GM23338 (cell line): Measurements from ENCODE around the gene CDH15. TPM values are rescaled to one million over a fixed set of nuclear protein-coding genes. Genes with fewer than 3 reads are reported as not detected.

Source experiments
- ATAC-seq: fragments of 200-7000 bp; cut with Tn5 transposase; 3 replicates; pipeline ENCODE4 v1.9.1; 2020
- DNase-seq: peaks from one replicate; pipeline ENCODE4 v3.0.0-alpha.2; 2015; ENCODE audit warnings: low spot score
- H2AFZ ChIP-seq: fragments of 200-600 bp; sonication (generic); 2 replicates; pipeline ENCODE4 v1.8.0; 2016; ENCODE audit warnings: antibody characterized with exemption, mild to moderate bottlenecking, moderate library complexity
- H3F3A ChIP-seq: fragments of 200-600 bp; sonication (generic); replicated peaks from 2 replicates; pipeline ENCODE4 v1.8.0; 2017; ENCODE audit warnings: antibody characterized with exemption, mixed run types, low read depth
- H3K27ac ChIP-seq: fragments of 200-600 bp; sonication (generic); 2 replicates; pipeline ENCODE4 v1.6.1; 2016; ENCODE audit warnings: low read depth
- H3K27me3 ChIP-seq: fragments of 200-600 bp; sonication (generic); 2 replicates; pipeline ENCODE4 v1.8.0; 2016; ENCODE audit warnings: mild to moderate bottlenecking, mixed run types, moderate library complexity; ENCODE audit not compliant: insufficient read depth
- H3K36me3 ChIP-seq: fragments of 200-600 bp; sonication (generic); 2 replicates; pipeline ENCODE4 v1.8.0; 2016; ENCODE audit warnings: mild to moderate bottlenecking; ENCODE audit not compliant: insufficient read depth
- H3K4me1 ChIP-seq: fragments of 200-600 bp; sonication (generic); 2 replicates; pipeline ENCODE4 v1.8.0; 2016; ENCODE audit warnings: mild to moderate bottlenecking, moderate library complexity; ENCODE audit not compliant: insufficient read depth
- H3K4me2 ChIP-seq: fragments of 200-600 bp; sonication (generic); 2 replicates; pipeline ENCODE4 v1.7.1; 2017; ENCODE audit warnings: mixed run types
- H3K4me3 ChIP-seq: fragments of 200-600 bp; sonication (generic); 2 replicates; pipeline ENCODE4 v1.6.1; 2016; ENCODE audit warnings: mixed run types
- H3K79me2 ChIP-seq: fragments of 200-600 bp; sonication (generic); replicated peaks from 2 replicates; pipeline ENCODE4 v1.8.0; 2017; ENCODE audit warnings: mild to moderate bottlenecking; ENCODE audit not compliant: insufficient read depth
- H3K9me2 ChIP-seq: fragments of 200-600 bp; sonication (generic); 2 replicates; pipeline ENCODE4 v1.8.0; 2017; ENCODE audit not compliant: insufficient read depth
- H4K20me1 ChIP-seq: fragments of 200-600 bp; sonication (generic); replicated peaks from 2 replicates; pipeline ENCODE4 v1.8.0; 2017; ENCODE audit warnings: mild to moderate bottlenecking; ENCODE audit not compliant: insufficient read depth
- H3K27ac Mint-ChIP-seq: 2 replicates; pipeline ENCODE4 v1.8.0; 2020; ENCODE audit warnings: inconsistent platforms, mild to moderate bottlenecking, moderate library complexity, mixed read lengths
- H3K27me3 Mint-ChIP-seq: 3 replicates; pipeline ENCODE4 v1.8.0; 2022; ENCODE audit warnings: low read depth, mild to moderate bottlenecking, moderate library complexity, mixed read lengths, inconsistent platforms; ENCODE audit not compliant: insufficient read depth, poor library complexity
- H3K36me3 Mint-ChIP-seq: 3 replicates; pipeline ENCODE4 v1.8.0; 2021; ENCODE audit warnings: low read depth, mild to moderate bottlenecking, inconsistent platforms, moderate library complexity, mixed read lengths
- H3K4me1 Mint-ChIP-seq: 3 replicates; pipeline ENCODE4 v1.8.0; 2020; ENCODE audit warnings: mild to moderate bottlenecking, inconsistent platforms, mixed read lengths
- H3K4me3 Mint-ChIP-seq: 3 replicates; pipeline ENCODE4 v1.8.0; 2021; ENCODE audit warnings: moderate library complexity, mild to moderate bottlenecking, inconsistent platforms, mixed read lengths
- H3K9me3 Mint-ChIP-seq: 3 replicates; pipeline ENCODE4 v1.8.0; 2020; ENCODE audit warnings: moderate library complexity, mild to moderate bottlenecking, inconsistent platforms, mixed read lengths
- CREB1 ChIP-seq: fragments of 250-450 bp; sonication (Bioruptor Pico); IDR thresholded peaks from 2 replicates; pipeline ENCODE4 v1.5.0; 2020; ENCODE audit warnings: low read depth, mild to moderate bottlenecking, moderate library complexity
- NANOG ChIP-seq: IDR thresholded peaks from 2 replicates; pipeline ENCODE4 v1.6.1; 2016; ENCODE audit warnings: antibody characterized with exemption, borderline replicate concordance
- POLR2AphosphoS5 ChIP-seq: IDR thresholded peaks from 2 replicates; pipeline ENCODE4 v1.6.1; 2016; ENCODE audit warnings: antibody characterized with exemption, low read depth
- STAT1 ChIP-seq: IDR thresholded peaks from one replicate; pipeline ENCODE4 v1.6.1; 2016; ENCODE audit warnings: antibody characterized with exemption; ENCODE audit not compliant: unreplicated experiment
- ZNF114 ChIP-seq: fragments of 250-450 bp; sonication (Bioruptor Pico); IDR thresholded peaks from 2 replicates; pipeline ENCODE4 v1.5.0; 2020; ENCODE audit warnings: mild to moderate bottlenecking, moderate library complexity
- ZNF331 ChIP-seq: fragments of 250-450 bp; sonication (Bioruptor Pico); IDR thresholded peaks from 2 replicates; pipeline ENCODE4 v1.5.0; 2020; ENCODE audit warnings: low read depth, mild to moderate bottlenecking, moderate library complexity
- polyA plus RNA-seq: library from polyadenylated mRNA; unstranded; fragments of >200 nt; fragmentation: Nextera tagmentation; extraction: Ambion mirVana; gene quantifications from 2 replicates; pipeline ENCODE4 v1.2.1, GENCODE V29; 2016
- total RNA-seq: library from RNA; depleted of rRNA; stranded (reverse); fragments of >200 nt; shearing (Covaris generic); gene quantifications from 2 replicates; pipeline ENCODE4 v1.2.3, GENCODE V29; 2014
- TF ChIP-seq, protein P1 (sequence below): IDR thresholded peaks from 2 replicates; pipeline ENCODE4 v1.6.1; 2016; ENCODE audit warnings: antibody characterized with exemption
- TF ChIP-seq, protein P2 (sequence below): IDR thresholded peaks from one replicate; pipeline ENCODE4 v1.6.1; 2018; ENCODE audit warnings: antibody characterized with exemption; ENCODE audit not compliant: unreplicated experiment
- TF ChIP-seq, protein P3 (sequence below), 2 experiments: fragments of 200-600 bp in 1 of 2; sonication (generic) in 1 of 2; conservative IDR thresholded peaks; 2 replicates each; pipeline versions ENCODE4 v1.5.1 to v1.6.1; 2016 to 2017; ENCODE audit warnings: antibody characterized with exemption in 2 of 2, low read depth in 2 of 2, mild to moderate bottlenecking in 2 of 2, moderate library complexity in 1 of 2

Gene CDH15
- total and polyA plus RNA-seq, 2 experiments from 2014 or later, result 0.61 to 1.0 TPM

DNA sequence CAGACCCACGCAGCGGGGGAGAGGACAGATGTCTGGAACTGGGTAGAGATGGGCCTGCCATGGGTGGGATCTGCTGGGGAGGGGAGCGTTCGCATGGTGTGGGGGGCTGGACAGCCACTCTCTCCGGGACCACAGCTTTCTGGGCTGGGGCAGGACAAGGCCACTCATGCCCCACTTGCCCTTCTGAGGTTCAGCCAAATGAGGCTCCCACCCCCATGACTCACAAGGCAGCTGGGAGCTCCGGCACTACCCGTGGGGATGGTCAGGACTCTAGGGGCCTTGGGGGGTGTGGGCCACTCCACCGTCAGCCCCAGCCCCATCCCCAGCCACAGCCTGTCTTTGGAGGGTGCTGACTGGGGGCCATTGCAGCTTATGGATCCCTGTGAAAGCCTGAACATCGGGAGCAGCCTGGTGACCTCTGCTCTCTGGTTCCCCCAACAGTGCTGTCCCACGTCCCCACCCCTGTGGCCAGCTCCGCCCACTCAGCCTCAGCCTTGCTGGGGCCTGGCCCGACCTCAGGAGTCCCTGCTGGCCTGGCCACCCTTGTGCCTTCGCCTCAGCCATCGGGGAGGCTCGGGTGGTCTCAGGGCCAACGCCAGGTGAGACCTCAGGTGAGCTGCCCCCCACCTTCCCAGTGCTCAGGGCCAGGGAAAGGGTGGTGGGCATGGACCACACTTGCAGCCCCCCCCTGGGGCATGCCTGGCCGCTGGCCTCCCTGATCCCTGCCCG lies 4.7 kb upstream of the CDH15 start (continued):
- TF ChIP-seq ZNF114 (CRISPR knock-in tag) (no peak), NANOG (no peak)
- TF ChIP-seq, protein P1, sequence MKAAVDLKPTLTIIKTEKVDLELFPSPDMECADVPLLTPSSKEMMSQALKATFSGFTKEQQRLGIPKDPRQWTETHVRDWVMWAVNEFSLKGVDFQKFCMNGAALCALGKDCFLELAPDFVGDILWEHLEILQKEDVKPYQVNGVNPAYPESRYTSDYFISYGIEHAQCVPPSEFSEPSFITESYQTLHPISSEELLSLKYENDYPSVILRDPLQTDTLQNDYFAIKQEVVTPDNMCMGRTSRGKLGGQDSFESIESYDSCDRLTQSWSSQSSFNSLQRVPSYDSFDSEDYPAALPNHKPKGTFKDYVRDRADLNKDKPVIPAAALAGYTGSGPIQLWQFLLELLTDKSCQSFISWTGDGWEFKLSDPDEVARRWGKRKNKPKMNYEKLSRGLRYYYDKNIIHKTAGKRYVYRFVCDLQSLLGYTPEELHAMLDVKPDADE, result no peak

DNA sequence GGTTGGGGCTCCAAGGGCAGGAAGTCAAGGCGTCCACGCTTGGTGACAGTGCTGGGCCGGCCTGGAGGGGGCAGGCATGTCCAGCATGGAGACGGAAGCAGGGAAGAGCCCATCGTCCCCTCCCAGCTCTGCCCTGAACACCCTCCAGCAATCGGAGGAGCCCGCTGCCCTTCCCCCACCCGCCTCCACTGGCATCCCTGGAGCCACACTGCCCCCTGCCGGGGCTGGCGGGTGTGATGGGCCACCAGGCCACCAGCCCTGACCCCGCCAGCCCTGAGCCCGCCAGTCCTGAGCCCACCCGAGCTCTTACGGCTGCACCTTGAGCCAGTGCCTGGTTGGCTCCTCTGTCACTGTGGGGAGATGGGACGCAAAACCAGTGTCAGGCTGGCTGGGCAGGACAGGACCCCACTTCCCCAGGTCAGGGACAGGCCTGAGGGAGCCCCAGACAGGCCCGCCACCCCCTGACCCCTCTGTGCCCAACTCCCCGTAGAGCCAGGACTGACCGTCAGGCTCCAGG lies 4.1 kb upstream of the CDH15 start:
- H3K4me3 Mint-ChIP-seq, result no peak overlapping the region
- peaks cover 6% of the 10 kb centered on the region for H3K27me3 Mint-ChIP-seq
- no peak overlapping the region for H3K27ac ChIP-seq
- H3K4me1 Mint-ChIP-seq, result peaks cover 9% of the 10 kb centered on the region
- H3K36me3 ChIP-seq, result no peaks in the 10 kb centered on the region
- no peaks in the 10 kb centered on the region for H3K9me2 ChIP-seq
- H3K4me1 ChIP-seq, result 0 out of 2 replicates have a peak, but pooled peaks cover 3% of the 10 kb centered on the region
- peak; percentile 54 for ATAC-seq
- no peaks in the 10 kb centered on the region for H3K9me3 Mint-ChIP-seq
- H3K27me3 ChIP-seq, result no peaks in the 10 kb centered on the region
- no peaks in the 10 kb centered on the region for H3F3A ChIP-seq
- H3K79me2 ChIP-seq, result no peaks in the 10 kb centered on the region
- no peaks in the 10 kb centered on the region for H4K20me1 ChIP-seq
- TF ChIP-seq, protein P2, sequence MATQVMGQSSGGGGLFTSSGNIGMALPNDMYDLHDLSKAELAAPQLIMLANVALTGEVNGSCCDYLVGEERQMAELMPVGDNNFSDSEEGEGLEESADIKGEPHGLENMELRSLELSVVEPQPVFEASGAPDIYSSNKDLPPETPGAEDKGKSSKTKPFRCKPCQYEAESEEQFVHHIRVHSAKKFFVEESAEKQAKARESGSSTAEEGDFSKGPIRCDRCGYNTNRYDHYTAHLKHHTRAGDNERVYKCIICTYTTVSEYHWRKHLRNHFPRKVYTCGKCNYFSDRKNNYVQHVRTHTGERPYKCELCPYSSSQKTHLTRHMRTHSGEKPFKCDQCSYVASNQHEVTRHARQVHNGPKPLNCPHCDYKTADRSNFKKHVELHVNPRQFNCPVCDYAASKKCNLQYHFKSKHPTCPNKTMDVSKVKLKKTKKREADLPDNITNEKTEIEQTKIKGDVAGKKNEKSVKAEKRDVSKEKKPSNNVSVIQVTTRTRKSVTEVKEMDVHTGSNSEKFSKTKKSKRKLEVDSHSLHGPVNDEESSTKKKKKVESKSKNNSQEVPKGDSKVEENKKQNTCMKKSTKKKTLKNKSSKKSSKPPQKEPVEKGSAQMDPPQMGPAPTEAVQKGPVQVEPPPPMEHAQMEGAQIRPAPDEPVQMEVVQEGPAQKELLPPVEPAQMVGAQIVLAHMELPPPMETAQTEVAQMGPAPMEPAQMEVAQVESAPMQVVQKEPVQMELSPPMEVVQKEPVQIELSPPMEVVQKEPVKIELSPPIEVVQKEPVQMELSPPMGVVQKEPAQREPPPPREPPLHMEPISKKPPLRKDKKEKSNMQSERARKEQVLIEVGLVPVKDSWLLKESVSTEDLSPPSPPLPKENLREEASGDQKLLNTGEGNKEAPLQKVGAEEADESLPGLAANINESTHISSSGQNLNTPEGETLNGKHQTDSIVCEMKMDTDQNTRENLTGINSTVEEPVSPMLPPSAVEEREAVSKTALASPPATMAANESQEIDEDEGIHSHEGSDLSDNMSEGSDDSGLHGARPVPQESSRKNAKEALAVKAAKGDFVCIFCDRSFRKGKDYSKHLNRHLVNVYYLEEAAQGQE, result no peak
- no peak for TF ChIP-seq STAT1
- TF ChIP-seq, protein P3, sequence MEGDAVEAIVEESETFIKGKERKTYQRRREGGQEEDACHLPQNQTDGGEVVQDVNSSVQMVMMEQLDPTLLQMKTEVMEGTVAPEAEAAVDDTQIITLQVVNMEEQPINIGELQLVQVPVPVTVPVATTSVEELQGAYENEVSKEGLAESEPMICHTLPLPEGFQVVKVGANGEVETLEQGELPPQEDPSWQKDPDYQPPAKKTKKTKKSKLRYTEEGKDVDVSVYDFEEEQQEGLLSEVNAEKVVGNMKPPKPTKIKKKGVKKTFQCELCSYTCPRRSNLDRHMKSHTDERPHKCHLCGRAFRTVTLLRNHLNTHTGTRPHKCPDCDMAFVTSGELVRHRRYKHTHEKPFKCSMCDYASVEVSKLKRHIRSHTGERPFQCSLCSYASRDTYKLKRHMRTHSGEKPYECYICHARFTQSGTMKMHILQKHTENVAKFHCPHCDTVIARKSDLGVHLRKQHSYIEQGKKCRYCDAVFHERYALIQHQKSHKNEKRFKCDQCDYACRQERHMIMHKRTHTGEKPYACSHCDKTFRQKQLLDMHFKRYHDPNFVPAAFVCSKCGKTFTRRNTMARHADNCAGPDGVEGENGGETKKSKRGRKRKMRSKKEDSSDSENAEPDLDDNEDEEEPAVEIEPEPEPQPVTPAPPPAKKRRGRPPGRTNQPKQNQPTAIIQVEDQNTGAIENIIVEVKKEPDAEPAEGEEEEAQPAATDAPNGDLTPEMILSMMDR (conservative IDR thresholded peaks at IDR 0.05; ENCODE audit: low read depth in 2 of 2), result peak; percentile 62 to 90
- peak; percentile 49 for TF ChIP-seq CREB1
- TF ChIP-seq POLR2AphosphoS5, result peak; percentile 26; the same call in 1 of the 2 replicates
- TF ChIP-seq ZNF331 (CRISPR knock-in tag), result no peak
- no peak for TF ChIP-seq ZNF114 (CRISPR knock-in tag)
- no peak for TF ChIP-seq NANOG
- peak overlapping the region; percentile 32; the same call in 1 of the 2 replicates for H3K4me3 ChIP-seq
- H3K27ac Mint-ChIP-seq, result no peak overlapping the region
- H3K36me3 Mint-ChIP-seq, result no peaks in the 10 kb centered on the region
- H3K4me2 ChIP-seq, result peak overlapping the region; percentile 70; the same call in 1 of the 2 replicates
- DNase-seq, result peak; percentile 95
- no peak overlapping the region; the same call in 1 of the 2 replicates for H2AFZ ChIP-seq
